ENCODE measurements around the gene RNF133. TPM values are rescaled to one million over a fixed set of nuclear protein-coding genes. Genes with fewer than 3 reads are reported as not detected.
"Not testable (repeated sequence)": the region's sequence is repeated elsewhere in the genome, so short reads cannot be mapped to it uniquely, and the experiment has no call there.

Gene RNF133
- total RNA-seq, 8 experiments from 2014 or later = 0.16 to 0.78 (median 0.33) TPM; not detected in 2

DNA sequence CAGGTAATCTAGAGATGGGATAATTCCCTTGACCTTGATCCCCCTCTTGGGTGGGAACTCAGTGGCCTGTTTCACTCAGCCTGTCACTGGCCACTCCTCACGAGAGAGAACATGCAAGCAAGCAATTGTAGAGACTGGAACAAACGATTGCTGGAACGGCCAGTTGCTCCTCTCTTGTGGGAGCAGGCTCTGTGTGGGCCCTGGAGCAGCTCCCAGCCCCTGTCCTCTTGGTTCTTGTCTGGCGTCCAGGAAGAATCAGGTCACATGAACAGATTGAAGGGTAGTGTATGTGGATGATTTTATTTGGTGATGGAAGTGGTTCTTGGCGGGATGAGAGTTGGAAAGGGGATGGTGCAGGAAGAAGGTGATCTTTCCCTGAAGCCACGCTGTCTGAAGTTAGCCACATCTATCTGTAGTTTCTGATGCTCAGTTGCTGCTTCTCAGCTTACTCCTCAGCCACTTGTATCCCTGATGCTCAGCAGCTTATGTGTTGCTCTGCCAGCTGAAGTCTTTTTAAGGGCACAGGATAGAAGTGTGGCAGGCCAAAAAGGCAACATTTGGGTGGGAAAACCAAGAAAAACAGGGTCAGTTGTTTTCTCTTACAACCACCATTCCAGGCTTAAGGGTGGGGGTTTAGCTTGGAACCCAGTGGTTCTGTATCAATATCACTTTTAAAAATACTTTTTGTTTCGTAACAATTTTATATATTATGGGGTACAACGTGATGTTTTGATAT, 15.9 kb downstream of the RNF133 start:
- no peak for ATAC-seq (replicated peaks in 6 of 8)
- in situ Hi-C loops (cut with MboI; ENCODE audit: low pct_unique_long_range_greater_than_20kb in 2 of 9, low sequenced_read_pairs in 9 of 9, unreplicated experiment in 9 of 9) = no loop called here
- no peak overlapping the region for H3K4me3 ChIP-seq
- WGBS, 10 experiments = 0 to 100% (median 80%) methylated on average over 1 to 8 of the region's 8 CpGs
- no peaks in the 10 kb centered on the region for H3K4me1 ChIP-seq (replicated peaks in 1 of 2)
- H3K27ac ChIP-seq = no peak overlapping the region

DNA sequence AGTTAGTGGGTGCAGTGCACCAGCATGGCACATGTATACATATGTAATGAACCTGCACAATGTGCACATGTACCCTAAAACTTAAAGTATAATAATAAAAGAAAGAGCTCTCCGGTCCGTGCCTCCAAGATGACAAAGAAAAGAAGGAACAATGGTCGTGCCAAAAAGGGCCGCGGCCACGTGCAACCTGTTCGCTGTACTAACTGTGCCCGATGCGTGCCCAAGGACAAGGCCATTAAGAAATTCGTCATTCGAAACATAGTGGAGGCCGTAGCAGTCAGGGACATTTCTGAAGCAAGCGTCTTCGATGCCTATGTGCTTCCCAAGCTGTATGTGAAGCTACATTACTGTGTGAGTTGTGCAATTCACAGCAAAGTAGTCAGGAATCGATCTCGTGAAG, 17.7 kb downstream of the RNF133 start:
- 54 to 80% (median 73%) methylated on average over 2 to 7 of the region's 16 CpGs; no CpG with 5 or more reads in 6 of the 10 experiments for WGBS, 10 experiments
- ATAC-seq (replicated peaks in 6 of 8); H3K4me1 ChIP-seq (replicated peaks in 1 of 2); in situ Hi-C loops (cut with MboI; ENCODE audit: low pct_unique_long_range_greater_than_20kb in 2 of 9, low sequenced_read_pairs in 9 of 9, unreplicated experiment in 9 of 9); H3K4me3 ChIP-seq; H3K27ac ChIP-seq: not testable (repeated sequence)

DNA sequence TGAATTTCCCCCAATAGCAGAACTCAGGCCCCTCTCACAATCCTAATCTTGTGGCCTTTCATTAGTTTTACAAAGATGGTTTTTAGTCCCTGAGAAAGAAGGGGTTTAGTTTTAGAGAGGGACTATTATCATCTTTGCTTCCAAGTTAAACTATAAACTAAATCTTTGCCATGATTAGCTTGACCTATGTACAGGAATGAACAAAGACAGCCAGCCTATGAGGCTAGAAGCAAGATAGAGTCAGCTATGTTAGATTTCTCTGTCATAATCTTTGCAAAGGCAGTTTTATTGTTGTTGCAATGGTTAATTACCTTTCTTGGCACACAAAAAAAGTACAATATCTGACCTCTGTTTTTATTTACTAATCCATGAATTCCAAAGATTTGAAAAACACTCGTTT, 19.1 kb downstream of the RNF133 start:
- Histone ChIP-seq H3K4me3 (no peak overlapping the region), H3K4me1 (replicated peaks in 1 of 2) (no peaks in the 10 kb centered on the region), H3K27ac (no peak overlapping the region)
- 0 to 100% (median 71%) methylated on average over 1 of the region's 1 CpG; no CpG with 5 or more reads in 1 of the 10 experiments for WGBS, 10 experiments
- in situ Hi-C loops (cut with MboI; ENCODE audit: low pct_unique_long_range_greater_than_20kb in 2 of 9, low sequenced_read_pairs in 9 of 9, unreplicated experiment in 9 of 9) = no loop called here
- no peak for ATAC-seq (replicated peaks in 6 of 8)

DNA sequence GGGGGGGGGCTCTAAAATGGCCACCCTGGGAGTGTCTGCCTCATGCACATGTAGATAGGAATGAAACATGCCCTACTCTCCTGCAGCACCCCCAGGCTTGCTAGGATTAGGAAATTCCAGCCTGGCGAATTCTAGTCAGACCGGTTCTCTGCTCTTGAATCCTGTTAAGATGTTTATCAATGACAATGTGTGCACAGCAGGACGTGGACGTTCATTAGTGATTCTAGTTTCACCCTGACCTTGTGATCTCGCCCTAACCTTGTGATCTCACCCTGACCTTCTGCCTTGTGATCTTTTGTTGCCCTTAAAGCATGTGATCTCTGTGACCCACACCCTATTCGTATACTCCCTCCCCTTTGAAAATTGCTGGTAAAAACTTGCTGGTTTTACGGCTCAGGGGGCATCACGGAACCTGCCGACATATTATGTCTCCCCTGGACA, 19.6 kb downstream of the RNF133 start:
- ATAC-seq (replicated peaks in 6 of 8); H3K4me1 ChIP-seq (replicated peaks in 1 of 2); H3K27ac ChIP-seq; in situ Hi-C loops (cut with MboI; ENCODE audit: low pct_unique_long_range_greater_than_20kb in 2 of 9, low sequenced_read_pairs in 9 of 9, unreplicated experiment in 9 of 9); H3K4me3 ChIP-seq: not testable (repeated sequence)
- WGBS, 10 experiments = 40 to 70% (median 65%) methylated on average over 1 to 8 of the region's 9 CpGs; no CpG with 5 or more reads in 4 of the 10 experiments

DNA sequence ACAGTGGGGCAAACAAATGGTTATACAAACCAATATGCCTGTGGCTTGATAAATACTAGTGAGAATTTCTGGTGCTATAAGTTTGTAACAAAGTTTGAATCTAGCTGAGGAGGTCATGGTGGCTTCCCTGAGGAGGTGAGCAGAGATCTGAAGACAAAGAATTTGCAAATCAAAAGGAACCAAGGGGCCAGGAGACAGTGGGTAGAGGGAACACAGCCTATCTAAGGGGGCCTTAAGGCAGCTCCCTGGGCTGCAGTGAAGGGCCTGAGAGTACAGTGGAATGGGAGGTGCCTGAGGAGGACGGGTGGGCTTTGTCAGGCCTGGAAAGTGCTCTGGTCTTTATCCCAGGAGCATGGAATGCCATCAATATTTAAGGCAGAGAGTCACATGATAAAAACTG, 21.8 kb downstream of the RNF133 start:
- no peak for ATAC-seq (replicated peaks in 6 of 8)
- no peak overlapping the region for H3K27ac ChIP-seq
- 0 to 100% (median 40%) methylated on average over 1 of the region's 1 CpG; no CpG with 5 or more reads in 5 of the 10 experiments for WGBS, 10 experiments
- no peaks in the 10 kb centered on the region for H3K4me1 ChIP-seq (replicated peaks in 1 of 2)
- H3K4me3 ChIP-seq = no peak overlapping the region
- in situ Hi-C loops (cut with MboI; ENCODE audit: low pct_unique_long_range_greater_than_20kb in 2 of 9, low sequenced_read_pairs in 9 of 9, unreplicated experiment in 9 of 9) = no loop called here

DNA sequence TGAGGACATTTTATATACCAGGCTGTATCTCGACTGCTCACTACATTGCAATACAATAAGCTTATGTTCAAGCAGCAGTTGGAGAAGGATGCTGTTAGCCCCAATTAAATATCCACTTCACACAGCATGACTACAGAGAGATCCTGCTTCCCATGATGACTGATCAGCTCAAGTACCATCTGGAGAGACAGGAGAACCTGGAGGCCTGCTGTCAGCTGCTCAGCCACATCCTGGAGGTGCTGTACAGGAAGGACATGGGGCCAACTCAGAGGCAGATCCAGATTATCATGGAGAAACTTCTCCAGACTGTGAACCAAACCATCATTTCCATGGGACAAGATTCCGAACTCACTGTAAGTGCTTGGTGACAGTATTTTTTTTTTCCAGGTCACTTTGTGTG, 22.5 kb downstream of the RNF133 start:
- Histone ChIP-seq H3K27ac (no peak overlapping the region), H3K4me3 (no peak overlapping the region), H3K4me1 (replicated peaks in 1 of 2) (no peaks in the 10 kb centered on the region)
- in situ Hi-C loops (cut with MboI; ENCODE audit: low pct_unique_long_range_greater_than_20kb in 2 of 9, low sequenced_read_pairs in 9 of 9, unreplicated experiment in 9 of 9) = no loop called here
- no peak for ATAC-seq (replicated peaks in 6 of 8)
- WGBS, 10 experiments = 14 to 90% (median 58%) methylated on average over 1 to 2 of the region's 2 CpGs; no CpG with 5 or more reads in 2 of the 10 experiments

DNA sequence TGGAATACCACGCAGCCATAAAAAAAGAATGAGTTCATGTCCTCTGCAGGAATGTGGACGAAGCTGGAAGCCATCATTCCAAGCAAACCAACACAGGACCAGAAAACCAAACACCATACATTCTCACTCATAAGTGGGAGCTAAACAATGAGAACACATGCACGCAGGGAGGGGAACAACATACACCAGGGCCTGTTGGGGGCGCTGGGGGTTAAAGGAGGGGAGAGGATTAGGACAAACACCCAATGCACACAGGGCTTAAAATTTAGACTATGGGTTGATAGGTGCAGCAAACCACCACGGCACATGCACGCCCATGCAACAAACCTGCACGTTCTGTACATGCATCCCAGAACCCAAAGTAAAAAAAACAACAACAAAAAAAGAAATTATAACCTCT, 23.3 kb downstream of the RNF133 start:
- Histone ChIP-seq H3K27ac (no peak overlapping the region), H3K4me1 (replicated peaks in 1 of 2) (no peaks in the 10 kb centered on the region), H3K4me3 (no peak overlapping the region)
- ATAC-seq (replicated peaks in 6 of 8) = no peak
- WGBS, 10 experiments = 0 to 100% (median 93%) methylated on average over 1 to 6 of the region's 7 CpGs; no CpG with 5 or more reads in 1 of the 10 experiments
- in situ Hi-C loops (cut with MboI; ENCODE audit: low pct_unique_long_range_greater_than_20kb in 2 of 9, low sequenced_read_pairs in 9 of 9, unreplicated experiment in 9 of 9) = no loop called here

DNA sequence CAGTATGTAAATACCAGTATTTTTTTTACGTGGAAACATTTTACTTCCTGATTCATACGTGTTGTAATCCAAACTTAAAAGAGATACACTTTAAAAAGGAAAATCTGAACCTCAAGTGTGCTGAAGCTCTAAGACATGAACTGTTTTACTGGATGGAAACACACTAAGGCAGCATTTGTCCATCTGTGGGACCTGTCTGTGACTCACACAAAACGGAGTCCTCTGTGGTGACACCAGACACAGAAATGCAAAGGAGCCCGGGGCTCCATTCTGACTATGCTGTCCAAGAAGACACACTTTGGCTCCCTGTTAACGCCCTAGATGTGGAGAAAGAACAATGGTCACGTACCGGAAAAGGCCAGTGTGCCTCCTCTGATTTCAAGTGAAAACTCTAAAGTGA, 23.9 kb downstream of the RNF133 start:
- H3K27ac ChIP-seq = no peak overlapping the region
- 4 to 98% (median 87%) methylated on average over 3 to 7 of the region's 7 CpGs; no CpG with 5 or more reads in 2 of the 10 experiments for WGBS, 10 experiments
- H3K4me3 ChIP-seq = no peak overlapping the region
- no peaks in the 10 kb centered on the region for H3K4me1 ChIP-seq (replicated peaks in 1 of 2)
- in situ Hi-C loops (cut with MboI; ENCODE audit: low pct_unique_long_range_greater_than_20kb in 2 of 9, low sequenced_read_pairs in 9 of 9, unreplicated experiment in 9 of 9) = no loop called here
- no peak for ATAC-seq (replicated peaks in 6 of 8)

DNA sequence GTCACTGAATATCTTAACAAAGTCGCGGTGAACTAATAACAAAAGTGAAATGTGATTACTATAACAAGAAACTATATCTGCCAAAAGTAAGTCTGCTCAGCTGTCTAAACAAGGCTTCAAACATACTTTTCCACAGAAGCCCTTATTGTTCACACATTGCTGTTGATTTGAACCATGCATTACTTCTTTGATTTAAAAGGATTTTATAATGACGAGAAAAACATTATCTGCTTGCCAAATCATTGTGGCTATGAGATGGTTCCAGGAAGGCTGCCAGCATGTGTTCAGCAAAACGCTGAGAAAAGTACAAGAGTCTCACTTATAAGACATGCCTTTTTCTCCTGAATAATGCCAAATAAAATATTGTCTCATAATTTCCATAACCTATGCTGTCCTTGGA, 24.4 kb downstream of the RNF133 start:
- no peak overlapping the region for H3K27ac ChIP-seq
- 0 to 98% (median 45%) methylated on average over 1 to 4 of the region's 4 CpGs; no CpG with 5 or more reads in 2 of the 10 experiments for WGBS, 10 experiments
- peak in 1 of 8 experiments; percentile 74 for ATAC-seq (replicated peaks in 6 of 8)
- no peak overlapping the region for H3K4me3 ChIP-seq
- in situ Hi-C loops (cut with MboI; ENCODE audit: low pct_unique_long_range_greater_than_20kb in 2 of 9, low sequenced_read_pairs in 9 of 9, unreplicated experiment in 9 of 9) = no loop called here
- no peaks in the 10 kb centered on the region for H3K4me1 ChIP-seq (replicated peaks in 1 of 2)

DNA sequence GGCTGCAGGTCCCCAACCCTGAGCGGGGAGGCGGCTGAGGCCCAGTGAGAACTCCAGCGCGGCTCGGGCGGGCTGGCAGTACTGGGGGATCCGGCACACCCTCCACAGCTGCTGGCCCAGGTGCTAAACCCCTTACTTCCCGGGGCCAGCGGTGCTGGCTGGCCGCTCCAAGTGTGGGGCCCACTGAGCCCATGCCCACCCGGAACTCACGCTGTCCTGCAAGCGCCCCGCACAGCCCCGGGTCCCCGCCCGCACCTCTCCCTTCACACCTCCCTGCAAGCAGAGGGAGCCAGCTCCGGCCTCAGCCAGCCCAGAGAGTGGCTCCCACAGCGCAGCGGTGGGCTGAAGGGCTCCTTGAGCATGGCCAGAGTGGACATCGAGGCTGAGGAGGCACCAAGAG, 25.0 kb downstream of the RNF133 start:
- 0 to 57% methylated on average over 1 of the region's 21 CpGs; no CpG with 5 or more reads in 8 of the 10 experiments for WGBS, 10 experiments
- H3K4me1 ChIP-seq (replicated peaks in 1 of 2) = no peaks in the 10 kb centered on the region

DNA sequence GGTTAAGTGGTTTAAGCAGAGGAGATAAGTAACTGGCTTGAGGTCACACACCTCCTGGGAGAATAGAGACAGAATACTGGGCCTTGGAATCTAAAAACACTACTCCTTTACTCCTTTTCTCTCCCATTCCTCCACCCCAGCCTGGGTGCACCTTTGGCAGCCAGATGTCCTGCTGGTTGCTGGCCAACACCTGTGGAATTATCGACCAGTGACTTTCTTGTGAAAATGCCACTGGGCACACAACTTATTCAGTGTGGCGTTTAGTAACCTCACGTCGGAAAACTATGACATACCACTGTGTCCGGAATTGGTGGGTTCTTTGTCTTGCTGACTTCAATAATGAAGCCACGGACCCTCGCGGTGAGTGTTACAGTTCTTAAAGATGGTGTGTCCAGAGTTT, 26.4 kb downstream of the RNF133 start:
- Histone ChIP-seq H3K4me3 (no peak overlapping the region), H3K27ac (no peak overlapping the region), H3K4me1 (replicated peaks in 1 of 2) (no peaks in the 10 kb centered on the region)
- 0 to 100% (median 83%) methylated on average over 1 to 4 of the region's 8 CpGs; no CpG with 5 or more reads in 3 of the 10 experiments for WGBS, 10 experiments
- in situ Hi-C loops (cut with MboI; ENCODE audit: low pct_unique_long_range_greater_than_20kb in 2 of 9, low sequenced_read_pairs in 9 of 9, unreplicated experiment in 9 of 9) = no loop called here
- no peak for ATAC-seq (replicated peaks in 6 of 8)

More for the DNA sequence above, 25.0 kb downstream of the RNF133 start:
- Histone ChIP-seq H3K4me3 (no peak overlapping the region), H3K27ac (no peak overlapping the region)
- ATAC-seq (replicated peaks in 6 of 8) = no peak
- in situ Hi-C loops (cut with MboI; ENCODE audit: low pct_unique_long_range_greater_than_20kb in 2 of 9, low sequenced_read_pairs in 9 of 9, unreplicated experiment in 9 of 9) = no loop called here

DNA sequence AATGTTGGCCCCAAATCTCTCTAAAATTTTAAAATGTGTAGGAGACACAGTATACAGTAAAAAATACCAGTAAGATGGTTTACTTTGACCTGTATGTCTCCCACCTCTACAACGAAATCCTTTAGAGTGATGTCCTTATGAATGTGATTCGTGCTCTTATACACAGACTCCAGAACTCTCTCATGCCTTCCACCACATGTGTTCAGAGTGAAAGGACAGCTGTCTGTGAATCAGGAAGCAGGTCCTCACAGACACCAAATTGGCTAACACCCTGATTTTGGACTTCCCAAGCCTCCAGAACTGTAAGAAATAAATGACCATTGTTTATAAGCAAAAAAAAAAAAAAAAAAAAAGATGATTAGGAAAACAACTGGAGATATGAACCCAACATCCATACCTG, 35.2 kb downstream of the RNF133 start:
- no peak for ATAC-seq (replicated peaks in 6 of 8)
- Histone ChIP-seq H3K27ac (no peak overlapping the region), H3K4me3 (no peak overlapping the region), H3K4me1 (replicated peaks in 1 of 2) (no peaks in the 10 kb centered on the region)
- 8 to 100% (median 54%) methylated on average over 1 to 2 of the region's 2 CpGs; no CpG with 5 or more reads in 3 of the 10 experiments for WGBS, 10 experiments
- in situ Hi-C loops (cut with MboI; ENCODE audit: low pct_unique_long_range_greater_than_20kb in 2 of 9, low sequenced_read_pairs in 9 of 9, unreplicated experiment in 9 of 9) = no loop called here

DNA sequence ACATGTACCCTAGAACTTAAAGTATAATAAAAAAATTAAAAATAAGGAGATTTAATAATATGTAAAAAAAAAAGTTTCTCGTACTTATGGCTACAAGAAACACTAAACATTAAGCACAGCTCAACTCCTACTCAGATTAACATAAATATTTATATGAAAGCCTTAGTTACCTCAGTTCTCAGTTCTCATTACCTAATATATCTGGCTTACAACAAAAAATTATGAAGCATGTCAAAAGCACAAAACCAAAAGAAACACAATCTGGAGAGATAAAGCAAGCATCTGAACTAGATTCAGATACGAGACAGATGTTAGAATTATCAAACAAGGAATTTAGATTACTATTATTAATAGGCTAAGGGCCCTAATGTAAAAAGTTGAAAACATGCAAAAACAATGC, 40.1 kb downstream of the RNF133 start:
- H3K4me1 ChIP-seq (replicated peaks in 1 of 2) = no peaks in the 10 kb centered on the region
- no peak overlapping the region for H3K27ac ChIP-seq
- in situ Hi-C loops (cut with MboI; ENCODE audit: low pct_unique_long_range_greater_than_20kb in 2 of 9, low sequenced_read_pairs in 9 of 9, unreplicated experiment in 9 of 9) = no loop called here
- H3K4me3 ChIP-seq = no peak overlapping the region
- no peak for ATAC-seq (replicated peaks in 6 of 8)
- 0 to 100% (median 75%) methylated on average over 1 to 2 of the region's 2 CpGs for WGBS, 10 experiments

DNA sequence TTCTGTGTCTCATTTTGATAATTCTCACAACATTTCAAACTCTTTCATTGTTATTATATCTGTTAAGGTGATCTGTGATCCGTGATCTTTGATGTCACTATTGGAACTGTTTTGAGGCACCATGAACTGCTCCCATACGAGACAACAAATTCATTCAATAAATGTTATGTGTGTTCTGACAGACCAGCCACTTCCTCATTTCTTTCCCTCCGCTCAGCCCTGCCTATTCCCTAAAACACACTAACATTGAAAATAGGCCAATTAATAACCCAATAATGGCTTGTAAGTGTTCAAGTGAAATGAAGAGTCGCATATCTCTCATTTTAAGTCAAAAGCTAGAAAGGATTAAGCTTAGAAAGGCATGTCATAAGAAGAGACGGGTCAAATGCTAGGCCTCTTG, 45.2 kb downstream of the RNF133 start:
- Histone ChIP-seq H3K4me1 (replicated peaks in 1 of 2) (no peaks in the 10 kb centered on the region), H3K27ac (no peak overlapping the region), H3K4me3 (no peak overlapping the region)
- ATAC-seq (replicated peaks in 6 of 8) = no peak
- WGBS, 10 experiments = 12 to 100% (median 78%) methylated on average over 2 to 5 of the region's 5 CpGs; no CpG with 5 or more reads in 1 of the 10 experiments
- in situ Hi-C loops (cut with MboI; ENCODE audit: low pct_unique_long_range_greater_than_20kb in 2 of 9, low sequenced_read_pairs in 9 of 9, unreplicated experiment in 9 of 9) = no loop called here

Measured in motor neuron (in vitro differentiated cells).